HT-29 (cell line): Measurements from ENCODE around the gene RASEF. TPM values are rescaled to one million over a fixed set of nuclear protein-coding genes. Genes with fewer than 3 reads are reported as not detected.
"Not testable (repeated sequence)": the region's sequence is repeated elsewhere in the genome, so short reads cannot be mapped to it uniquely, and the experiment has no call there.

Source experiments
- DNase-seq: peaks from one replicate; pipeline ENCODE4 v3.0.0-alpha.2; 2015; ENCODE audit warnings: low spot score
- total RNA-seq: library from RNA; depleted of rRNA; stranded (reverse); fragments of >200 nt; shearing (Covaris generic); gene quantifications from 2 replicates; pipeline ENCODE4 v1.2.3, GENCODE V29; 2014; rRNA removed

RASEF gene
- 61.9 and 69.7 TPM in 2 replicates for total RNA-seq

DNA sequence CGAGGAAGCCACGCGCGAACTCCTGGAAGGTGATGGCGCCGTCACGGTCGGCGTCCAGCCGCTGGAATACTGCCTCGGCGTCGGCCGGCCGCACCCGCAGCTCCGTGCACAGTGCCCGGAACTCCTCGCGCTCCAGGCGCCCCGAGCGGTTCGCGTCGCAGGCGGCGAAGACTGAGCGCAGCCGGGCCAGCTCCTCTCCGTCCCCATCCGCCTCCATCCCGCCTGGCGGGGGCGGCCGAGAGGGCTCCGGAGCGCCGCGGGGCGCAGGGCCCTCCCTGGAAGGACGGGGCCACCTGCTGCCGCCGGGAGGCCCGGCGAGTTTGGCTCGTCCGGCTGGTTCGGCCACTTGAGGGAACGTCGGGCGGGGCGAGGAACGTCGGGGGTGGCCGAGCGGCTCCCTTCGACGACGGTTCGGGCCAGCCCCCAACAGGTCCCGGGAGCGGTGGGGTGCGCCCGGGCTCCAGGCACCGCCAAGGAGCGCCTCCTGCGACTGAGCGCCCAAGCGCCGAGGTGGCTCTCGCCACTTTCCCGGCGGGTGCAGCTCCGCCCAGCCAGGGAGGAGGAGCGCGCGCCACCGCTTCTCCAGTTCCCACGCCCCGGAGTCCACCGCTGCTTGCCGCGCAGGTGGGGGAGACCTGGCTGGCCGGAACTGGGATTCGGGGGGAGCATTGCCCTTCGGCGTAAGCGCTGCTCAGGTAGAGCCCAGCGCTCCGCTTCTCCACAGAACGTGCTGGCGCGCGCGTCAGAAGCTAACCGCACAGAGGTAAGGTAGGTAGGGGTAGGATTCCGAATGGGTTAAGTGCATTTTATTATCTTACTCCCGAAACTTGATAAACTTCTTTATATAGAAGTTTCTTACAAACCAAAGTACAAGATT lies at the start of gene RASEF:
Gene RASEF (minus strand): TSS at position 492 of the 877 bp plus-strand sequence. CDS start 275 bp downstream, at position 217.
- DNase-seq, result peak; percentile 93

DNA sequence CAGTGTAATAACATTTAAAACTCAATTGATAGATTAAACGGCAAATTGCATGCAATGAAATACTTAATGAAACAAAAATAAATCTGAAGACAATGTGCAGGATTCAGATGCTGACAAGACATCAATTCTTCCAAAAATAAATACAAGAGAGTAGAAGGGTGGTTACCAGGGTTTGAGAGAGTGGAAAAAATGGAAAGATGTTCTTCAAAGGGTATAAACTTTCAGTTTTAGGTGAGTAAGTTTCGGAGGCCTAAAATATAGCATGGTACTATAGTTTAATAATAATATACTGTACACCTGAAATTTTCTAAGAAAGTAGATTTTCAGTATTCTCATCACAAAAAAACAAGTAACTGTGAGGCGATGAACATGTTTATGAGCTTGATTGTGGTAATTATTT lies 48.2 kb upstream of the RASEF start:
- no peak for DNase-seq

GRCh38 chr9:83109296-83109695 lies 46.4 kb upstream of the RASEF start:
- no peak for DNase-seq

GRCh38 chr9:83108208-83108607 lies 45.3 kb upstream of the RASEF start:
- DNase-seq, result no peak

- DNase-seq, result no peak
These were observed 43.8 kb upstream of the RASEF start for GRCh38 chr9:83106772-83107171.

GRCh38 chr9:83106263-83106662 lies 43.3 kb upstream of the RASEF start:
- DNase-seq, result no peak

- no peak for DNase-seq
These were observed 34.7 kb upstream of the RASEF start for GRCh38 chr9:83097633-83098032.

DNA sequence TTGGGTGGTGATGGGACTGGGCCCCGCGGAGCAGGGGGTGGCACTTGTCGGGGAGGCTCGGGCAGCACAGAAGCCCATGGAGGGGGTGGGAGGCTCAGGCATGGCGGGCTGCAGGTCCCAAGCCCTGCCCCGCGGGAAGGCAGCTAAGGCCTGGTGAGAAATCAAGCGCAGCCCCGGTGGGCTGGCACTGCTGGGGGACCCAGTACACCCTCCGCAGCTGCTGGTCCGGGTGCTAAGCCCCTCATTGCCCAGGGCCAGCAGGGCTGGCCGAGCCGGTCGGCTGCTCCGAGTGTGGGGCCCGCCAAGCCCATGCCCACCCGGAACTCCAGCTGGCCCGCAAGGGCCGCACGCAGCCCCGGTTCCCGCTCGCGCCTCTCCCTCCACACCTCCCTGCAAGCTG lies 30.4 kb upstream of the RASEF start:
- not testable (repeated sequence) for DNase-seq

- no peak for DNase-seq
These were observed 18.9 kb upstream of the RASEF start for GRCh38 chr9:83081846-83082245.

DNA sequence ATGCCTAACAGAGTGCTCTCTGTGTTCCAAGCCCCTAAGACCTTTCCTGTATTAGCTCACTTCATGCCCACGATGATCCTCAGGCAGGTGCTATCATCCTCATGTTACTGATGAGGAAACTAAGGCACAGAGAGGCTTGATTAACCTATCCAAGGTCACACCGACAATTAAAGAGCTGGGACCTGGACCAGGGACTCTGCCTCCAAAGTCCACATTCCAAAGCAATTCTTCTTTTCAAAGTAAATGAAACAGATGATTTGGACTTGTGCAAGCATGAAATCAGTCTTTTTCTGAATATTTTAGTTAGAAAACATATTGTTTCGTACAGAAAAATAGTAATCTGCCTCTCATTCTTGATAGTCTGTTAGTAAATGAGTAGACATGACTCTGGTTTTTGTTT lies 18.1 kb upstream of the RASEF start:
- no peak for DNase-seq

DNA sequence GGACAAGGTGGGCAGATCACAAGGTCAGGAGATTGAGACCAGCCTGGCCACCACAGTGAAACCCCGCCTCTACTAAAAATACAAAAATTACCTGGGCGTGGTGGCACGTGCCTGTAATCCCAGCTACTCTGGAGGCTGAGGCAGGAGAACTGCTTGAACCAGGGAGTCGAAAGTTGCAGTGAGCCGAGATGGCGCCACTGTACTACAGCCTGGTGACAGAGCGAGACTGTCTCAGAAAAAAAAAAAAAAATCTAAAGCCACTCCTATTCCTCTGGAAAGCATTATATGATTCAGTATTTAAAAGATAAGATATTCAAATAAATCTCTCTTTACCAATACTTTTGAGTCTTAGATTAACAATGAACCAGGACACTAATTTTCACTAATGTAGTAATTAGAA lies 13.0 kb upstream of the RASEF start:
- not testable (repeated sequence) for DNase-seq

DNA sequence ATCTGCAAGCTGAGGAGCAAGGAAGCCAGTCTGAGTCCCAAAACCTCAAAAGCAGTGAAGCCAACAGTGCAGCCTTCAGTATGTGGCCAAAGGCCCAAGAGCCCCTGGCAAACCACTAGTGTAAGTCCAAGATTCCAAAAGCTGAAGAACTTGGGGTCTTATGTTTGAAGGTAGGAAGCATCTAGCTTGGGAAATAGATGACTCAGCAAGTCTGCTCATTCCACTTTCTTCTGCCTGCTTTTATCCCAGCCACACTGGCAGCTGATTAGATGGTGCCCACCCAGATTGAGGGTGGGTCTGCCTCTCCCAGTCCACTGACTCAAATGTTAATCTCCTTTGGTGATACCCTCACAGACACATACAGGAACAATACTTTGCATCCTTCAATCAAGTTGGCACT lies 9.6 kb upstream of the RASEF start:
- DNase-seq, result not testable (repeated sequence)

- DNase-seq, result no peak
These were observed 8.7 kb upstream of the RASEF start for GRCh38 chr9:83071626-83072025.

GRCh38 chr9:83070261-83070660 lies 7.3 kb upstream of the RASEF start:
- no peak for DNase-seq

- DNase-seq, result no peak
These were observed 6.7 kb upstream of the RASEF start for GRCh38 chr9:83069651-83070050.

DNA sequence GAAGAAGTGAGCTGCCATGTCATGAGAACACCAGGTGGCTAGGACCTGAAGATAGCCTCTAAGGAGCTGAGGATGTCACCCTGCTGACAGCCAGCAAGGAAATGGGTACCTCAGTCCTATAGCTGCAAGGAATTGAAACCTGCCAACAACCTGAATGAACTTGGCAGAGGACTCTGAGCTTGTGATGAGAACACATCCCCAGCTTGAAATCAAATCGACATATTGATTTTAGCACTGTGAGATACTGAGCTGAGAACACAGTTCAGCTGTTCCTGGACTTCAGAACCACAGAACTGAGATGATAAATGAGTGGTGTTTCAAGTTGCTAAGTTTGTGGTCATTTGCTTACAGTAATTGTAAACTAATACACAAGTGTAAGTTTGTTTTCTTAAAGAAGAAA lies 5.5 kb upstream of the RASEF start:
- no peak for DNase-seq

- no peak for DNase-seq
These were observed 4.6 kb upstream of the RASEF start for GRCh38 chr9:83067579-83067978.

DNA sequence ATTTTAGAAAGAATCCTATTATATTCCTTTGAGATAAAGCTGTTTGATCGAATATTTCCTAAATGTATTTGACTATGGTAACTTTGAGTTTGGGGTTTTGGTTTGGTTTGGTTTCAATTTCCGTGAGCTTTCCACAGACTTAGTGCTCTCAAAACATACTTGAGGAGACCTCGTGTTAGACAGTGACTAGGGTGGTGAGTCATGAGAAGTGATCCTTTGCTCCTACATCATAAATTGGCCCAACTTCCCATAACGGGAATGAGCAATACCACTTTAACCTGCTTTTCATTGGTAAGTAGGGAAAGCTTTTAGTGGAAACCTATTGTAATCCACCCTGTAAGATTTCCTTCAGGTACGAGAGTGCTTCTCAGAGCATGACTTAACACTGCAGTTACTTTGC lies 3.8 kb upstream of the RASEF start:
- no peak for DNase-seq

- DNase-seq, result no peak
These were observed 2.3 kb upstream of the RASEF start for GRCh38 chr9:83065233-83065632.

GRCh38 chr9:83061990-83062650 lies 822 bp downstream of the RASEF start:
- peak; percentile 83 for DNase-seq

DNA sequence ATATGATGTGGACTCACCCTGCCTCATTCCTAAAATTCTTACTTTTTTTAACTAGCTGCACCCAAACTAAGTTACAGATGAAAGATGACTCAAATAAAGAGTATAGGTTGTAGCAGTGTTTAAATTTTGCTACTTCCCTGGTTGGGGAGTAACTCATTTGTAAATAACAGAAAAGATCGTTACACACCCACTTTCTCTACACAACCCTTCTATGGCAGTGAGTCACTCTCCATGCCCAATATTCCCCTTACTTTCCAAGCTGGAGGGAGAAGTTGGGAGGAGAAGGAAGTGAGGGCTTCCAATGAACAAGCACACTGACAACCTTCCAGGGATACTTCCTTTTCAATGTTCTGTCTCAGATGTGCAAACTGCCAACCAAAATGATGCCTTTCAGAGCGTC lies 1.9 kb downstream of the RASEF start:
- DNase-seq, result peak; percentile 73

GRCh38 chr9:83060556-83060955 lies 2.4 kb downstream of the RASEF start:
- DNase-seq, result peak; percentile 92

DNA sequence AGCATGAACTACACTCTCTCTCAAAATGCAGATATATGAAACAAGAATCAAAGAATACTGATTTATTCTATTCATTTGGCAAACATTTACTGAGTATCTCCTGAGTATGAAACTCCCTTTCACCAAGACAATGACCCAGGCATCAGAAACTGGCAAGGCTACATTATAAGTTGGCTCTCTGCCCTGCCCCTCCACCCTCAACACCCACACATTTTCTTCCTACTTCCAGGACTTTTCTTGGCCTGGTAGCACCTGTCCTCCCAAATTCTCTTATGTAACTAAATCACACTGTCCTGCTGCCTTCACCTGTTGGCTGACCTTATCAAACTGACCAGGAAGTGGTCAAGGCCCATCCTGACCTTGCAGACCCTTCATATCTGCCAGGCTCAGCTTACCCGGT lies 3.5 kb downstream of the RASEF start:
- peak; percentile 84 for DNase-seq
